CD4-positive, alpha-beta T cell treated with Interferon gamma for 1 hour (primary cell): ENCODE data around the gene EPYC.
"Not testable (repeated sequence)": the region's sequence is repeated elsewhere in the genome, so short reads cannot be mapped to it uniquely, and the experiment has no call there.

ENCODE experiments used
- DNase-seq: peaks from one replicate; pipeline ENCODE4 v3.0.0-alpha.2; 2020

Gene EPYC

GRCh38 chr12:90989686-90990111 lies 15.1 kb downstream of the EPYC start:
- DNase-seq: no peak

- DNase-seq: no peak
Measured at GRCh38 chr12:90987520-90987919, 17.3 kb downstream of the EPYC start.

- no peak for DNase-seq
Measured at GRCh38 chr12:90987101-90987500, 17.7 kb downstream of the EPYC start.

- not testable (repeated sequence) for DNase-seq
Measured at GRCh38 chr12:90985331-90985730, 19.4 kb downstream of the EPYC start.

DNA sequence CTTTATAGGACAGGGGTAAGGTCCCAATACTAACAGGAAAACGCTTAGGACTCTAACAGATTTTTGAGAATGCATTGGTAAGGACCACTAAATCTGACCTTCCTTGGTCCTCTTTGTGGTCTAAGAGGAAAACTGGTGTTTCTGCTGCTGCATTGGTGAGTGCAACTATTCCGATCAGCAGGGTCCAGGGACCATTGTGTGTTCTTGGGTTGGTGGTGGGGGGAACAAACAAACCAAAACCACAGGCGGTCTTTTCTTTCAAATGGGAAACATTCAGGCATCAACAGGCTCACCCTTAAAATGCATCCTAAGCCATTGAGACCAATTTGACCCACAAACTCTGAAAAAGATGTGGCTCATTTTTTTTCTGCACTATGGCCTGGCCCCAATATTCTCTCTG lies 20.7 kb downstream of the EPYC start:
- DNase-seq: no peak

- no peak for DNase-seq
Measured at GRCh38 chr12:90982170-90982569, 22.6 kb downstream of the EPYC start.

GRCh38 chr12:90979951-90980350 lies 24.8 kb downstream of the EPYC start:
- no peak for DNase-seq

DNA sequence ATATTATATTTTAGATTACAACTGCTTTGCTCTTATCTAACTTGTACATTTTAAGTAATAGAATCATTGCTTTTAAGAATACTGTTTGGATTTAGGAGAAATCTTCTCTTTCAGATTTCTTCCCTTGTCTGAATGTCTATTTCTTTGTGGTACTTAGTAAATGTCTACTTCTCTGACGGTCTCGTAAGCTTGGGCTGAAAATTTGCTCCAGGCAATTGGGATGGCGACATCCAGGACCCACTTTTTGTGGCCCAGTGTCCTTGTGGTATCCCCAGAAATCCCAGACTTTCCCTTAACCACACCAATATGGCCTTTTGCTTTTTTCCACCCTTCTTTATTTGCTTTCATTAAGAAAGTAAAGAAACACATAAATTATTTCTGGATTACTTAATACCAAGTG lies 25.8 kb downstream of the EPYC start:
- no peak for DNase-seq

DNA sequence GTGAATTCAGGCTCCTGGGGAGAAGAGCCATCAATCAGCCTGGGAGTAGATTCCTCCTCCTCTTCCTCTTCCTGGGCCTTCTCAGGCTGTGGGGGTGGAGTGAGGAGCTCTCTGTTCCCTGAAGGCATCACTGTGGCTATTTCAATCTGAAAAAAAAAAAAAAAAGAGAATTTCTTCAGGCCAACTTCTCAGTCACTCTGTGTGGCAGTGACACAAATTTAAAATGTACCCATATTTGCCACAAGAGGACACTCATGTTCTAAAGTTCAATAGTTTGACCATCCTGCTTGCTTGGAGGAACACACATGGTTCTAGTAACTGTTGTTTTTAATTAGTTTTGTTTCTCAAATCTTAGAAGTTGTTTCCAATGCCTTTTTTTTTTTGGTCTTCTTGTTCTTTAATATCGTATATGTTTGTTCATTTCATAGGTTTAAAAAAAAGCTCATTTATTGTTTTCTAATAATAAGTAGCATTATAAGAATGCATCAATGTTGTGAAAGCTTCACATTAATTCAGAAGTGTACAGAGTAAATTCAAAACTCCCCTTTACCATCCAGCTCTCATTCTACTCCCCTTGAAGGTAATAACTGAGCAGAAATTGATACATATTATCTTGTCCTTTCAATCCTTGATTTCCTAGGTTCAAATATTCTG lies 26.5 kb downstream of the EPYC start:
- DNase-seq: no peak

DNA sequence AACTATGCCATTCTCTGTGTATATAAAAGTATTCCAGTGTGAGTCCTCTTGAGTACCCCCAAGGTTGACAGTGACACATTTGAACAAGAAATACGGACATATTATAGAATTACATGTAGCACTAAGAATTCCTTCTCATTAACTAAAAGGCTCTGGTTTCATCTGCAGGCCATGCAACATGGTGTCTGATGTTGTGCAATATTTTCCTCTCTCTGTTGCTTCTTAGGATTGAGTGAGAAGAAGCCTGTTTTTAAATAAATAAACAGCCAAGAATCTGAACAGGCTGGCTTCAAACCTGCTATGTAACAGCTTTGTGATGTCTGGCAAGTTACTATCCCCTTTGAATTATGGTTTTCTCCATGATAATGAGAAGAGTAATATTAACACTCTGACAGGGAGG lies 27.5 kb downstream of the EPYC start:
- DNase-seq: no peak

GRCh38 chr12:90974286-90974685 lies 30.5 kb downstream of the EPYC start:
- no peak for DNase-seq

GRCh38 chr12:90972226-90972625 lies 32.5 kb downstream of the EPYC start:
- DNase-seq: no peak

DNA sequence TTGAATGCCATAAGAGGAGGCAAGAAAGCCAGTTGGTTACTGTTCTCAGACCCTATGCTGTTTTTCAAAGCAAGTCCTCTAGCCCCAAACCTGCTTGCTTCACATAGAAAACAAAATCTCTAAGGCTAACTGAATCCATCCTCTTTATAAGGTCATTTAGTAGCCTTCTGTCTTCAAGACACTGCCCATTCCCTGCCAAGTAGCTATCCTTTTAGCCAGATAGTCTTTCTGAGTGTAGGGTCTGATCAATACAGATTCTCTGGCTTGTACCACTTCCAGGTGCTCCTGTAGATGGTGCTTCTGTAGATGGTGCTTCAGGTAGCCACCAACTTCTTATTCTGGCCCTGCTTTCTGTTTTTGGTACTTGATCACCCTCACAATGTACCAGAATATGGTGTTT lies 33.9 kb downstream of the EPYC start:
- DNase-seq: no peak

- no peak for DNase-seq
Measured at GRCh38 chr12:90970471-90970870, 34.3 kb downstream of the EPYC start.

DNA sequence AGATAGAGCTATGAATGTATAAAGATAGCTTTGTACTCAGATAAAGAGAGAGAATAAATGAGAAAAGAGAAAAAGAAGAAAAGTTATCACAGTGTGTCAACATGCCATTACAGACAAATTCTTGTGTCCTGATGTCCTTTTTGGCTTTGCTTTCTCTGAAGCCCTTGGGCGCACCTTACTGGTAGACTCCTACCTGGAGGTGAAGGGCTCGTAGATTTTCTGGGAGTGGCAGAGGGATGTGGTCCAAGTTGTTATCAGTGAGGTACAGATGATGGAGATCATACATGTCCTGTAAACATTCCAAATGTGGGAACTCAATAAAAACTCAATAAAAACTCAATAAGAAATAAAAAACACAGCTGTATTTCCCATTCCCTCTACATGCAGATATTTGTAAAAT lies 34.9 kb downstream of the EPYC start:
- no peak for DNase-seq

- no peak for DNase-seq
Measured at GRCh38 chr12:90969346-90969745, 35.4 kb downstream of the EPYC start.

- no peak for DNase-seq
Measured at GRCh38 chr12:90965204-90965603, 39.6 kb downstream of the EPYC start.

- DNase-seq: no peak
Measured at GRCh38 chr12:90964616-90965015, 40.2 kb downstream of the EPYC start.

DNA sequence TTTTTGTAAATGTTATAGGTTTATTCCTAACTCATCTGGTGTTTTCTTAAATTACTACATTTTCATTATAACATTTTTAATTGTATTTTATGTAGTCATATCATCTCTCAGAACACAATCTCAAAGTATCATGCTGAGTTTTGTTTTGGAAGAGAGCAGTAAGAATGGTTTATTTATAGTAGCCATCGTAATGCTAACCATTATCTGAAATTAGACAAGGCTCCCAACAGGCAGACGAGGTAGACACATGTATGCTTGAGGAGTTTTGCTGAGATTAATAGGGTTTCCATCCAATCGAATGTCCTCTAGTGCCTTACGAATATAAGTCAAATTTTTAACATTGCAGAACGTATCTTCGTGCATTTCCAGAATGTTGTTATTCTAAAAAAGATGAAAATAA lies 40.8 kb downstream of the EPYC start:
- DNase-seq: no peak

GRCh38 chr12:90961154-90961553 lies 43.6 kb downstream of the EPYC start:
- no peak for DNase-seq

DNA sequence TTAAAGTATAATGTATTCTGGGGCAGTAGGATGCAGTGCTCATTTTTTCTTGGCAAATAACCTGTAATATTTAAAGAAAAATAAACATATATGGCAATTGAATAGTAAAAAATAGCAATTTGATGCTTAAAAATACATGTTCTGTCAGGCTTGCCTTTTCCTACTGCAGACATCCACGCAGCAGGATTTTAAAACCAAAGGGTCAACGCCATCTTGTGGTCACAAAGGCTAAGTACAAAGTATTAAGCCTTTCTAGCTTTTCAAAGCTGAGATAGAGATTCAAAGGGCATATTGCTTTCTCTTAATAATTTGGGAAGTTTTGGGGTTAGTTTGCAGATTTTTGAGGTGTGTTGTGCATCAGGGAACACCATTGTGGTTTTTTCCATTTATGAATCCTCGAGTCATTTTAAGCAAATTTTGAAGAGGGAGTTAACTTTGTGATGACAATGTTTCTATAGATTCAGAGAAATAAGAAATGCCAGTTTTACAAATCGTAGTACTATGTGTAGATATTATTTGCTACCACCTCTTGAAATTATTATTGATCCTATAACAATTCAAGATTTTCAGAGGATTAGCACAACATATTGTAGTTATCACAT lies 45.1 kb downstream of the EPYC start:
- DNase-seq: no peak

DNA sequence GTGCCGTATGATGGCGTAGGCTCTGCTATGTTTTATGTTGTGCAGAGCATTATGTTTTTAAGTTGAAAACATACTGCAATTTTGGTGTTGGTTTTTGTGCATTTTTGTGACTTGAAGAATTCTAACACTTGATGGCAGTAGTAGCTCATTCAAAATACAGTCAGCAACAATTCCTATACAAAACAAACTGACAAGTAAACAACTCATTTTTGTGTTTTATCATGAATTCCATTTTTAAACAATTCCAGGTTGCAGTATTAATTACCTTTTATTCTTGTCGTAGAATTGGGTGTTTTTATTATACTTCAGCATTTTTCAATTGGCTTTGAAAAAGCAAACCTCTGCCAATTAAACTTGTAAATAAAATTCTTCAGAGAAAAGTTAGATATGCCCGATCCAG lies 45.7 kb downstream of the EPYC start:
- DNase-seq: no peak

GRCh38 chr12:90958347-90958746 lies 46.4 kb downstream of the EPYC start:
- no peak for DNase-seq

DNA sequence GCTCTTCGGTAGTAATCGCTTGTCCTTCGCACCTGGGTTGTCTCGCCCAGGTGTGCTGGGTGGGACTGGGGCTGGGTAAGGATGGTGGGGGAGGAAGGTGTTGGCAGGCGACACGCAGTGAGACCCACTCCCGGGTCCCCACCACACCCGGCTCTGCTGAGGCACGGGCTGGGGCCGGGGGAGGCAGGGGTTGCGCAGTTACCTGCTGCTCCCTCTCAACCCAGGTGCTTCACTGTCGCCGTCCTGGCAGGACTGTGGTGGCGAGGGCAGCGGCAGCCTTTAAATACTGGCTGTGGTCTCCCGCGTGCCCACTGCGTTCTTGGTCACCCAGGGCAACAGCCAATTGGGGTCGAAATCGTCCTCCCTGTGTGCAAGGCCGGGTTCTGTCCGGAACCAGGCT lies 49.9 kb downstream of the EPYC start, which contains the start of gene CCER1:
CCER1 (minus strand) TSS at position 256 of the 400 bp plus-strand sequence. CDS start 434 bp downstream, outside the sequence.
- DNase-seq: no peak

GRCh38 chr12:90954428-90954827 lies 50.3 kb downstream of the EPYC start:
- DNase-seq: no peak
